HepG2 (cell line): ENCODE measurements around the gene TNP2. TPM values are rescaled to one million over a fixed set of nuclear protein-coding genes. Genes with fewer than 3 reads are reported as not detected.

Experiments
- AKAP8 ChIP-seq: sonication (generic); formaldehyde crosslinking; IDR thresholded peaks from 2 replicates; pipeline ENCODE4 v1.5.1; 2020; ENCODE audit warnings: mild to moderate bottlenecking, missing genetic modification reagents
- DMTF1 ChIP-seq: sonication (generic); formaldehyde crosslinking; IDR thresholded peaks from 2 replicates; pipeline ENCODE4 v1.4.0; 2020; ENCODE audit warnings: mild to moderate bottlenecking, missing genetic modification reagents
- HCFC1 ChIP-seq: fragments of 150-350 bp; IDR thresholded peaks from 2 replicates; pipeline ENCODE4 v1.6.1; 2014; ENCODE audit warnings: low read depth, low read length
- HDAC2 ChIP-seq: sonication (generic); formaldehyde crosslinking; IDR thresholded peaks from 2 replicates; pipeline ENCODE4 v1.4.0; 2020; ENCODE audit warnings: missing genetic modification reagents
- HMG20B ChIP-seq: conservative IDR thresholded peaks from 2 replicates; pipeline ENCODE4 v1.6.1; 2016; ENCODE audit warnings: missing genetic modification reagents, missing compliant biosample characterization
- HNF1A ChIP-seq, 2 experiments: sonication (generic) in 1 of 2; formaldehyde crosslinking in 1 of 2; IDR thresholded peaks; 2 replicates each; pipeline versions ENCODE4 v1.4.0 to v1.6.1; 2016 to 2020; ENCODE audit warnings: borderline replicate concordance in 1 of 2, low read depth in 1 of 2, mild to moderate bottlenecking in 1 of 2, missing genetic modification reagents in 1 of 2
- IKZF1 ChIP-seq: fragments of 450-650 bp; IDR thresholded peaks from 2 replicates; pipeline ENCODE4 v1.7.1; 2016
- NFIB ChIP-seq: sonication (generic); formaldehyde crosslinking; IDR thresholded peaks from 2 replicates; pipeline ENCODE4 v1.9.0; 2021; ENCODE audit warnings: missing genetic modification reagents, mild to moderate bottlenecking, borderline replicate concordance
- NR2F2 ChIP-seq: IDR thresholded peaks from 2 replicates; pipeline ENCODE4 v1.6.1; 2012; ENCODE audit warnings: low read depth, inconsistent platforms, borderline replicate concordance
- RCOR2 ChIP-seq: IDR thresholded peaks from 2 replicates; pipeline ENCODE4 v1.6.1; 2016; ENCODE audit warnings: missing biosample characterization, missing genetic modification reagents
- THYN1 ChIP-seq: sonication (generic); formaldehyde crosslinking; IDR thresholded peaks from 2 replicates; pipeline ENCODE4 v1.8.1; 2023; ENCODE audit warnings: low read depth, mild to moderate bottlenecking, moderate library complexity, missing genetic modification reagents, borderline replicate concordance
- TIGD3 ChIP-seq: sonication (generic); formaldehyde crosslinking; IDR thresholded peaks from 2 replicates; pipeline ENCODE4 v1.5.1; 2020; ENCODE audit warnings: mild to moderate bottlenecking, missing genetic modification reagents, borderline replicate concordance
- TRAFD1 ChIP-seq: sonication (generic); formaldehyde crosslinking; IDR thresholded peaks from 2 replicates; pipeline ENCODE4 v1.5.1; 2020; ENCODE audit warnings: missing genetic modification reagents, mild to moderate bottlenecking, borderline replicate concordance
- YEATS2 ChIP-seq: sonication (generic); formaldehyde crosslinking; IDR thresholded peaks from 2 replicates; pipeline ENCODE4 v1.4.0; 2020; ENCODE audit warnings: missing genetic modification reagents, borderline replicate concordance
- YY1 ChIP-seq: IDR thresholded peaks from 2 replicates; pipeline ENCODE4 v1.6.1; 2011; ENCODE audit warnings: low read length, low read depth, moderate library complexity, mild to moderate bottlenecking; ENCODE audit not compliant: insufficient read depth, insufficient replicate concordance
- ZNF296 ChIP-seq: sonication (generic); formaldehyde crosslinking; conservative IDR thresholded peaks from 2 replicates; pipeline ENCODE4 v1.5.0; 2020; ENCODE audit warnings: mild to moderate bottlenecking, missing genetic modification reagents
- ZNF564 ChIP-seq: sonication (generic); formaldehyde crosslinking; IDR thresholded peaks from 2 replicates; pipeline ENCODE4 v1.8.1; 2023; ENCODE audit warnings: mild to moderate bottlenecking, missing genetic modification reagents
- polyA plus RNA-seq, 8 experiments: library from polyadenylated mRNA; depleted of rRNA in 3 of 8; stranded (reverse) in 7 of 8; unstranded in 1 of 8; fragments of >200 nt; fragmentation: Illumina TruSeq in 4 of 8; extraction: Trizol in 4 of 8; gene quantifications; 2 replicates each; pipeline versions ENCODE4 v1.2.1 to v1.2.3, GENCODE V29; 2011 to 2016; ENCODE audit warnings: low read depth in 4 of 8, missing spikeins in 1 of 8, mixed read lengths in 1 of 8; ENCODE audit not compliant: insufficient read depth in 1 of 8
- total RNA-seq, 5 experiments: library from RNA; depleted of rRNA; stranded (reverse); fragments of >200 nt; fragmentation: Illumina TruSeq; extraction: Trizol; gene quantifications; 2 replicates each; pipeline ENCODE4 v1.2.3, GENCODE V29; 2016; ENCODE audit warnings: low read depth in 1 of 5

TNP2 gene
- total and polyA plus RNA-seq, 2 of the 13 experiments (the other 11 are each of a cell fraction or from before 2014, with no cell fraction given), result not detected

- no peak for TF ChIP-seq NFIB (CRISPR knock-in tag)
- TF ChIP-seq YY1, result no peak
- no peak for TF ChIP-seq HMG20B (CRISPR knock-in tag)
- peak; percentile 15; the same call in 1 of the 2 replicates for TF ChIP-seq YEATS2 (CRISPR knock-in tag)
- no peak for TF ChIP-seq DMTF1 (CRISPR knock-in tag)
- no peak for TF ChIP-seq ZNF564 (CRISPR knock-in tag)
- TF ChIP-seq ZNF296 (CRISPR knock-in tag), result peak; percentile 58; the same call in 1 of the 2 replicates
- TF ChIP-seq RCOR2 (CRISPR knock-in tag), result peak; percentile 56
- TF ChIP-seq NR2F2, result peak; percentile 24; the same call in 1 of the 2 replicates
- no peak for TF ChIP-seq TIGD3 (CRISPR knock-in tag)
- no peak for TF ChIP-seq HNF1A (IDR thresholded peaks at IDR 0.05; ENCODE audit: low read depth)
- TF ChIP-seq HNF1A (CRISPR knock-in tag; IDR thresholded peaks at IDR 0.05; ENCODE audit: borderline replicate concordance), result peak; percentile 23; the same call in 1 of the 2 replicates
- no peak for TF ChIP-seq TRAFD1 (CRISPR knock-in tag)
- no peak for TF ChIP-seq THYN1 (CRISPR knock-in tag)
- no peak for TF ChIP-seq IKZF1
- peak; percentile 46; the same call in 1 of the 2 replicates for TF ChIP-seq HDAC2 (CRISPR knock-in tag)
- TF ChIP-seq AKAP8 (CRISPR knock-in tag), result peak; percentile 53; the same call in 1 of the 2 replicates
- no peak for TF ChIP-seq HCFC1
These were observed 10.3 kb downstream of the TNP2 start (continued) for GRCh38 chr16:11258553-11259492.
